ENCODE results near the gene ATXN1.
A peak's percentile ranks its signal among the peaks of the same experiment; 100 is the strongest.

ATXN1 gene

DNA sequence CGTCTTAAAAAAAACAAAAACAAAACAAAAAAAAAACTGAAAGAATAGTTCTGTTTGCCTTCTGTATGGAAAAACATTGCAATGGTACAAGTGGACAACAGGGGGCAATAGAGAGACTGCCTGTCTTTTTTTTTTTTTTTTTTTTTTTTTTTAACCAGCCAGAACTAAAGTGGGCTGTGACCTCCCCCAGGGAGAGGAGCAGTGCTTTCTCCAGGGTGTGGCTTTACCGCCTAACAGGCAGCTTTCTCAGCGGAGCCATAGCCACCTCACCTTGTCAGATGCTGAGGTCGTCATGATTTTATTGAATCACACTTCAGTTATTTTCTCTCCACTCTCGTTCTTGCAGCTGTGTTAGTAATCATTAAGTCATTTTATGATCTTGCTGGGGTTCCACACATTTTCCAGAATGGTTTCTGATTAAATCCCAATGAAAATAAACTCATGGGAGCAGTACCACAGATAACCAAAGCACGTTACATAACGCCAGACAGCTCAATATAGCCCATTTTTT is 444.5 kb downstream of the ATXN1 start (continued):
- TF ChIP-seq ZNF558 (tag by site-specific recombination; IDR thresholded peaks at IDR 0.05) (0 out of 2 replicates have a peak, but pooled peaks have one; percentile 18), ZNF692 (tag by site-specific recombination; IDR thresholded peaks at IDR 0.05) (peak; percentile 44; the same call in 1 of the 2 replicates), ZNF335 (tag by site-specific recombination; conservative IDR thresholded peaks at IDR 0.05) (peak; percentile 59; the same call in 1 of the 2 replicates), ZNF677 (tag by site-specific recombination; IDR thresholded peaks at IDR 0.05) (peak; percentile 89), ZNF830 (tag by site-specific recombination; IDR thresholded peaks at IDR 0.05; ENCODE audit: low read depth) (no peak), ZNF561 (tag by site-specific recombination; IDR thresholded peaks at IDR 0.05; ENCODE audit: borderline replicate concordance) (peak; percentile 50; the same call in 1 of the 2 replicates), KLF10 (tag by site-specific recombination; IDR thresholded peaks at IDR 0.05) (no peak), KLF1 (tag by site-specific recombination; IDR thresholded peaks at IDR 0.05) (0 out of 2 replicates have a peak, but pooled peaks have one; percentile 17), ZNF302 (tag by site-specific recombination; IDR thresholded peaks at IDR 0.05; ENCODE audit: low read depth) (no peak), ZNF629 (tag by site-specific recombination; IDR thresholded peaks at IDR 0.05) (peak; percentile 68; the same call in 1 of the 2 replicates), ZNF23 (tag by site-specific recombination; IDR thresholded peaks at IDR 0.05; ENCODE audit: borderline replicate concordance) (no peak)
- TF ChIP-seq, protein P1, sequence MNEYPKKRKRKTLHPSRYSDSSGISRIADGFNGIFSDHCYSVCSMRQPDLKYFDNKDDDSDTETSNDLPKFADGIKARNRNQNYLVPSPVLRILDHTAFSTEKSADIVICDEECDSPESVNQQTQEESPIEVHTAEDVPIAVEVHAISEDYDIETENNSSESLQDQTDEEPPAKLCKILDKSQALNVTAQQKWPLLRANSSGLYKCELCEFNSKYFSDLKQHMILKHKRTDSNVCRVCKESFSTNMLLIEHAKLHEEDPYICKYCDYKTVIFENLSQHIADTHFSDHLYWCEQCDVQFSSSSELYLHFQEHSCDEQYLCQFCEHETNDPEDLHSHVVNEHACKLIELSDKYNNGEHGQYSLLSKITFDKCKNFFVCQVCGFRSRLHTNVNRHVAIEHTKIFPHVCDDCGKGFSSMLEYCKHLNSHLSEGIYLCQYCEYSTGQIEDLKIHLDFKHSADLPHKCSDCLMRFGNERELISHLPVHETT (tag by site-specific recombination; IDR thresholded peaks at IDR 0.05) = no peak
- TF ChIP-seq, protein P2, sequence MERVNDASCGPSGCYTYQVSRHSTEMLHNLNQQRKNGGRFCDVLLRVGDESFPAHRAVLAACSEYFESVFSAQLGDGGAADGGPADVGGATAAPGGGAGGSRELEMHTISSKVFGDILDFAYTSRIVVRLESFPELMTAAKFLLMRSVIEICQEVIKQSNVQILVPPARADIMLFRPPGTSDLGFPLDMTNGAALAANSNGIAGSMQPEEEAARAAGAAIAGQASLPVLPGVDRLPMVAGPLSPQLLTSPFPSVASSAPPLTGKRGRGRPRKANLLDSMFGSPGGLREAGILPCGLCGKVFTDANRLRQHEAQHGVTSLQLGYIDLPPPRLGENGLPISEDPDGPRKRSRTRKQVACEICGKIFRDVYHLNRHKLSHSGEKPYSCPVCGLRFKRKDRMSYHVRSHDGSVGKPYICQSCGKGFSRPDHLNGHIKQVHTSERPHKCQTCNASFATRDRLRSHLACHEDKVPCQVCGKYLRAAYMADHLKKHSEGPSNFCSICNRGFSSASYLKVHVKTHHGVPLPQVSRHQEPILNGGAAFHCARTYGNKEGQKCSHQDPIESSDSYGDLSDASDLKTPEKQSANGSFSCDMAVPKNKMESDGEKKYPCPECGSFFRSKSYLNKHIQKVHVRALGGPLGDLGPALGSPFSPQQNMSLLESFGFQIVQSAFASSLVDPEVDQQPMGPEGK (tag by site-specific recombination; IDR thresholded peaks at IDR 0.05) = peak; percentile 40; the same call in 1 of the 2 replicates
- TF ChIP-seq, protein P3, sequence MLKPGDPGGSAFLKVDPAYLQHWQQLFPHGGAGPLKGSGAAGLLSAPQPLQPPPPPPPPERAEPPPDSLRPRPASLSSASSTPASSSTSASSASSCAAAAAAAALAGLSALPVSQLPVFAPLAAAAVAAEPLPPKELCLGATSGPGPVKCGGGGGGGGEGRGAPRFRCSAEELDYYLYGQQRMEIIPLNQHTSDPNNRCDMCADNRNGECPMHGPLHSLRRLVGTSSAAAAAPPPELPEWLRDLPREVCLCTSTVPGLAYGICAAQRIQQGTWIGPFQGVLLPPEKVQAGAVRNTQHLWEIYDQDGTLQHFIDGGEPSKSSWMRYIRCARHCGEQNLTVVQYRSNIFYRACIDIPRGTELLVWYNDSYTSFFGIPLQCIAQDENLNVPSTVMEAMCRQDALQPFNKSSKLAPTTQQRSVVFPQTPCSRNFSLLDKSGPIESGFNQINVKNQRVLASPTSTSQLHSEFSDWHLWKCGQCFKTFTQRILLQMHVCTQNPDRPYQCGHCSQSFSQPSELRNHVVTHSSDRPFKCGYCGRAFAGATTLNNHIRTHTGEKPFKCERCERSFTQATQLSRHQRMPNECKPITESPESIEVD (tag by site-specific recombination; IDR thresholded peaks at IDR 0.05) = peak; percentile 50
- TF ChIP-seq, protein P4, sequence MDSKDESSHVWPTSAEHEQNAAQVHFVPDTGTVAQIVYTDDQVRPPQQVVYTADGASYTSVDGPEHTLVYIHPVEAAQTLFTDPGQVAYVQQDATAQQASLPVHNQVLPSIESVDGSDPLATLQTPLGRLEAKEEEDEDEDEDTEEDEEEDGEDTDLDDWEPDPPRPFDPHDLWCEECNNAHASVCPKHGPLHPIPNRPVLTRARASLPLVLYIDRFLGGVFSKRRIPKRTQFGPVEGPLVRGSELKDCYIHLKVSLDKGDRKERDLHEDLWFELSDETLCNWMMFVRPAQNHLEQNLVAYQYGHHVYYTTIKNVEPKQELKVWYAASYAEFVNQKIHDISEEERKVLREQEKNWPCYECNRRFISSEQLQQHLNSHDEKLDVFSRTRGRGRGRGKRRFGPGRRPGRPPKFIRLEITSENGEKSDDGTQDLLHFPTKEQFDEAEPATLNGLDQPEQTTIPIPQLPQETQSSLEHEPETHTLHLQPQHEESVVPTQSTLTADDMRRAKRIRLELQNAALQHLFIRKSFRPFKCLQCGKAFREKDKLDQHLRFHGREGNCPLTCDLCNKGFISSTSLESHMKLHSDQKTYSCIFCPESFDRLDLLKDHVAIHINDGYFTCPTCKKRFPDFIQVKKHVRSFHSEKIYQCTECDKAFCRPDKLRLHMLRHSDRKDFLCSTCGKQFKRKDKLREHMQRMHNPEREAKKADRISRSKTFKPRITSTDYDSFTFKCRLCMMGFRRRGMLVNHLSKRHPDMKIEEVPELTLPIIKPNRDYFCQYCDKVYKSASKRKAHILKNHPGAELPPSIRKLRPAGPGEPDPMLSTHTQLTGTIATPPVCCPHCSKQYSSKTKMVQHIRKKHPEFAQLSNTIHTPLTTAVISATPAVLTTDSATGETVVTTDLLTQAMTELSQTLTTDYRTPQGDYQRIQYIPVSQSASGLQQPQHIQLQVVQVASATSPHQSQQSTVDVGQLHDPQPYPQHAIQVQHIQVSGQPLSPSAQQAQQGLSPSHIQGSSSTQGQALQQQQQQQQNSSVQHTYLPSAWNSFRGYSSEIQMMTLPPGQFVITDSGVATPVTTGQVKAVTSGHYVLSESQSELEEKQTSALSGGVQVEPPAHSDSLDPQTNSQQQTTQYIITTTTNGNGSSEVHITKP (tag by site-specific recombination; IDR thresholded peaks at IDR 0.05) = 0 out of 2 replicates have a peak, but pooled peaks have one; percentile 8
- TF ChIP-seq, protein P5, sequence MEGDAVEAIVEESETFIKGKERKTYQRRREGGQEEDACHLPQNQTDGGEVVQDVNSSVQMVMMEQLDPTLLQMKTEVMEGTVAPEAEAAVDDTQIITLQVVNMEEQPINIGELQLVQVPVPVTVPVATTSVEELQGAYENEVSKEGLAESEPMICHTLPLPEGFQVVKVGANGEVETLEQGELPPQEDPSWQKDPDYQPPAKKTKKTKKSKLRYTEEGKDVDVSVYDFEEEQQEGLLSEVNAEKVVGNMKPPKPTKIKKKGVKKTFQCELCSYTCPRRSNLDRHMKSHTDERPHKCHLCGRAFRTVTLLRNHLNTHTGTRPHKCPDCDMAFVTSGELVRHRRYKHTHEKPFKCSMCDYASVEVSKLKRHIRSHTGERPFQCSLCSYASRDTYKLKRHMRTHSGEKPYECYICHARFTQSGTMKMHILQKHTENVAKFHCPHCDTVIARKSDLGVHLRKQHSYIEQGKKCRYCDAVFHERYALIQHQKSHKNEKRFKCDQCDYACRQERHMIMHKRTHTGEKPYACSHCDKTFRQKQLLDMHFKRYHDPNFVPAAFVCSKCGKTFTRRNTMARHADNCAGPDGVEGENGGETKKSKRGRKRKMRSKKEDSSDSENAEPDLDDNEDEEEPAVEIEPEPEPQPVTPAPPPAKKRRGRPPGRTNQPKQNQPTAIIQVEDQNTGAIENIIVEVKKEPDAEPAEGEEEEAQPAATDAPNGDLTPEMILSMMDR (tag by site-specific recombination; IDR thresholded peaks at IDR 0.05) = peak; percentile 42; the same call in 1 of the 2 replicates
